ENCODE measurements around the gene ARHGEF6. TPM values are rescaled to one million over a fixed set of nuclear protein-coding genes. Genes with fewer than 3 reads are reported as not detected.

Gene ARHGEF6
- total and polyA plus RNA-seq, 2 experiments from 2014 or later = 2.5 to 6.0 TPM

DNA sequence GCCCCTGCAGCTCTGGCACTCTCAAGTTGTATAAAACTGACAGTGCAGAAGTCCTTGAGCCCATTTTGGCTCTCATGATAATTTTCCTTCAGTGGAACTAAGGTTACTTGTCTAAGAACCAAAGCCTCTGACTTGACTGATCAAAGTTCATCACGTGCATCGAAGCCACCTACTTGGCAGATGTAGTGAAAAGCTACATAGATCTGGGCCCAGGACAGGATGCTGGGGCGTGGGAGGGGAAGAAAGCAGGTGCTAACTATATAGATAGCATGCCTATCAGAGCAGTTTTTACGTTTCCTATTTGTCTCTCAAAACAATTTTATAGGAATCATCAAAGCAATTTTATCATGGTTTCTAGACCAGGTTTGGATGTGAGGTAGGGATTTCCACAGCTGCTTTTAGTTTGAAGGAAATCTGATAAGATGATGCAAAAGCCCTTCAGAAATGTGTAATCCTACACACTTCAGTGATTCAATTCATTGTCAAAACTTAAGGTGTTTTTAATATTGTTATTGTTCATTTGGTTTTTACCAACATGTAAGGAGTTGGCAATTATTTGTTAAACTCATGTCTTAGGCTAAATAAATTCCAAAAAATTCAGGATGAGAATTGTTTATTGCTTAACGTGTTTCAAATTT is 134.0 kb downstream of the ARHGEF6 start:
- H3K27ac ChIP-seq (ENCODE audit: low read depth) = no peak overlapping the region
- no peak for TF ChIP-seq ZNF462 (CRISPR knock-in tag; IDR thresholded peaks at IDR 0.05)
- no peak for TF ChIP-seq EZH2 (IDR thresholded peaks at IDR 0.05; ENCODE audit: low read depth, unreplicated experiment)
- no peak for TF ChIP-seq ZNF114 (CRISPR knock-in tag; IDR thresholded peaks at IDR 0.05)
- TF ChIP-seq ZNF331 (CRISPR knock-in tag; IDR thresholded peaks at IDR 0.05; ENCODE audit: low read depth) = no peak
- TF ChIP-seq, protein P1, sequence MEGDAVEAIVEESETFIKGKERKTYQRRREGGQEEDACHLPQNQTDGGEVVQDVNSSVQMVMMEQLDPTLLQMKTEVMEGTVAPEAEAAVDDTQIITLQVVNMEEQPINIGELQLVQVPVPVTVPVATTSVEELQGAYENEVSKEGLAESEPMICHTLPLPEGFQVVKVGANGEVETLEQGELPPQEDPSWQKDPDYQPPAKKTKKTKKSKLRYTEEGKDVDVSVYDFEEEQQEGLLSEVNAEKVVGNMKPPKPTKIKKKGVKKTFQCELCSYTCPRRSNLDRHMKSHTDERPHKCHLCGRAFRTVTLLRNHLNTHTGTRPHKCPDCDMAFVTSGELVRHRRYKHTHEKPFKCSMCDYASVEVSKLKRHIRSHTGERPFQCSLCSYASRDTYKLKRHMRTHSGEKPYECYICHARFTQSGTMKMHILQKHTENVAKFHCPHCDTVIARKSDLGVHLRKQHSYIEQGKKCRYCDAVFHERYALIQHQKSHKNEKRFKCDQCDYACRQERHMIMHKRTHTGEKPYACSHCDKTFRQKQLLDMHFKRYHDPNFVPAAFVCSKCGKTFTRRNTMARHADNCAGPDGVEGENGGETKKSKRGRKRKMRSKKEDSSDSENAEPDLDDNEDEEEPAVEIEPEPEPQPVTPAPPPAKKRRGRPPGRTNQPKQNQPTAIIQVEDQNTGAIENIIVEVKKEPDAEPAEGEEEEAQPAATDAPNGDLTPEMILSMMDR (conservative IDR thresholded peaks at IDR 0.05; ENCODE audit: low read depth in 2 of 2) = no peak
- no peak for TF ChIP-seq NANOG (IDR thresholded peaks at IDR 0.05; ENCODE audit: borderline replicate concordance)
- TF ChIP-seq REST (IDR thresholded peaks at IDR 0.05; ENCODE audit: unreplicated experiment) = no peak
- no peak for TF ChIP-seq STAT1 (IDR thresholded peaks at IDR 0.05; ENCODE audit: unreplicated experiment)
- no peak for TF ChIP-seq CREB1 (CRISPR knock-in tag; IDR thresholded peaks at IDR 0.05; ENCODE audit: low read depth)
- no peak for TF ChIP-seq POLR2AphosphoS5 (IDR thresholded peaks at IDR 0.05; ENCODE audit: low read depth)
- no peak for TF ChIP-seq ETS1 (IDR thresholded peaks at IDR 0.05)
- no peak for TF ChIP-seq JUNB (IDR thresholded peaks at IDR 0.05; ENCODE audit: unreplicated experiment)
- TF ChIP-seq EZH2phosphoT487 (IDR thresholded peaks at IDR 0.05; ENCODE audit: unreplicated experiment) = no peak
- no peak overlapping the region for H3K4me3 Mint-ChIP-seq
- no peaks in the 10 kb centered on the region for H3K36me3 ChIP-seq (ENCODE audit: insufficient read depth)
- no peaks in the 10 kb centered on the region for H3K9me3 Mint-ChIP-seq
- H3K9me2 ChIP-seq (ENCODE audit: insufficient read depth) = no peaks in the 10 kb centered on the region
- no peak overlapping the region for H3K27ac Mint-ChIP-seq
- DNase-seq (ENCODE audit: low spot score) = no peak
- no peak overlapping the region for H2AFZ ChIP-seq
- H3K4me3 ChIP-seq = no peak overlapping the region
- ATAC-seq = no peak
- no peaks in the 10 kb centered on the region for H3K27me3 ChIP-seq (ENCODE audit: insufficient read depth)
- H4K20me1 ChIP-seq (replicated peaks; ENCODE audit: insufficient read depth) = no peaks in the 10 kb centered on the region
- H3K4me1 Mint-ChIP-seq = peaks cover 17% of the 10 kb centered on the region
- H3K36me3 Mint-ChIP-seq (ENCODE audit: low read depth) = no peaks in the 10 kb centered on the region; the same call in 2 of the 3 replicates
- H3K4me1 ChIP-seq (ENCODE audit: insufficient read depth) = peaks cover 14% of the 10 kb centered on the region
- H3K4me2 ChIP-seq = no peak overlapping the region
- H3K79me2 ChIP-seq (replicated peaks; ENCODE audit: insufficient read depth) = no peaks in the 10 kb centered on the region
- H3K27me3 Mint-ChIP-seq (ENCODE audit: insufficient read depth, low read depth, poor library complexity) = no peaks in the 10 kb centered on the region
- no peaks in the 10 kb centered on the region for H3F3A ChIP-seq (replicated peaks; ENCODE audit: low read depth)

All from GM23338 (cell line).